GM18519 (cell line): ENCODE results near the gene TEX13D.
"Not testable (repeated sequence)": the region's sequence is repeated elsewhere in the genome, so short reads cannot be mapped to it uniquely, and the experiment has no call there.

Experiments used
- ATAC-seq: cut with Tn5 transposase; IDR thresholded peaks from one replicate; pipeline ENCODE4 v1.9.1; 2021; ENCODE audit warnings: mild to moderate bottlenecking, moderate library complexity; ENCODE audit not compliant: unreplicated experiment, low FRiP score

The TEX13D gene

DNA sequence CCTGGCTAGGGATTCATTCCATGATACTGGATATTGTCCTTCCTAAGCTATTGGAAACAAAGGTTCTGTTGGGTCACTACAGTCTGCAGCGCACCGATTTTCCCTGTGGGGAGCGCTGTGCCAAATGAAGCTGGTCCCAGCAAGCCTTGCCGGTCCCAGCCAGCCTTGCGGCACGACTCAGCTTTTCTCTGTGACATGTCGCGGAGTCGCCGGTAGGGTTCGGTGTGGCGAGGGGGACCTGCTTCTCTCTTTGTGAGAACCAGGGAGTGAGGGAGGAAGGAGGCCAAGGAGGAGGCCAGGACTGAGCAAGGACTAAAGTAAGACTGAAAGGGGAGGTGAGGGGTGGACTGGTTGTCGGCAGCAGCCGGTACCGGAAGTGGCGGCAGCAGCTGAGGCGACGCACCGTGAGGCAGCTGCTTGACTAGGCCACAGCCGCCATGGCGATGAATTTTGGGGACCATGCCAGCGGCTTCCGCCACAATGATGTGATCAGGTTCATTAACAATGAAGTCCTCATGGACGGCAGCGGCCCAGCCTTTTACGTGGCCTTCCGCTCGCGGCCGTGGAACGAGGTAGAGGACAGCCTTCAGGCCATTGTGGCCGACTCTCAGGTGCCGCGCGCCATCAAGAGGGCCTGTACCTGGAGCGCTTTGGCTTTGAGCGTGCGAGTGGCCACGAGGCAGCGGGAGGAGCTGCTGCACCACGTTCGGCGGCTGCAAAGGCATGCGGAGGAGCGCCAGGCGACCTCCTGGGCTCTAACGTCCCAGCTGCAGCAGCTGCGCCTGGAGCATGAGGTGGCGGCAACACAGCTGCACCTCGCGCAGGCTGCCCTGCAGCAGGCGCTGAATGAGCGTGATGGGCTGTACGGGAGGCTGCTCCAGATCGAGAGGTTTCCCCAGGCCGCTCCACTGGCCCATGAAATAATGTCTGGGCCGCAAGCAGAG, at the start of gene TEX13D:
TEX13D (plus strand) TSS at position 180 of the 944 bp plus-strand sequence; CDS start at position 438, 258 bp downstream.
- ATAC-seq, result no peak

DNA sequence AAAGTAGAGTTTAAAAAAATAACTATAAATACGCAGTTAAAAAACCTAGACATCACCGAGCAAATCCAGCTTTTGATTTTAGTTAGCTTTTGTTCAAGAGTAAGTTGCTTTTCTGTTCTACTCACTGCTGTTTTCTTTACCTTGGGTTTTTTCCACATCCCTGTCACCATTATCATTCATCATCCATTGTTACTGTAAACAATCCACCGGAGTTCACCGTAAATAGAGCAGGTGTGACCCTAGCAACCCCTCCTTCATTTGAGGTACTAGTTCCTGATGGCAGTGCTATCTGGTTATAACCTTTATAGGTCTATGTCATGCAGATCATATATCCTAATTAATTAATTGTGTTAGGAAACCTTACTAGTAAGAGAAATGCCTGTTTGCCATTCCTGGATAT, 43.0 kb upstream of the TEX13D start:
- no peak for ATAC-seq

DNA sequence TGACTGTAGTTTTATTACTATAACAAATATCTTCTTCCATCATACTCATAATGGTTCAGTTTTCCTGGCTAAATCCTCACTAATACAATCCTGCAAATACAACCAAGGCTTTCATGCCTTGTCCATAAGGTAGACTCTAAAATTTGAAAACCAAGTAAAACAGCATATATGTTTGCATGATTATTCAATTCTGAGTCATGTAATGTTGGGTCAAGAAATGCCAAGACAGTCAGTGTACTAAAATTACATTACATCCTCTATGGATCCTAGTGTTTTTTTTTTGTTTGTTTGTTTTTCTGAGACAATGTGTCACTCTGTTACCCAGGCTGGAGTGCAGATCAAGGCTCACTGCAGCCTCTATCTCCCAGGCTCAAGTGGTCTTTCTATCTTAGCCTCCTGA, 38.6 kb upstream of the TEX13D start:
- no peak for ATAC-seq

DNA sequence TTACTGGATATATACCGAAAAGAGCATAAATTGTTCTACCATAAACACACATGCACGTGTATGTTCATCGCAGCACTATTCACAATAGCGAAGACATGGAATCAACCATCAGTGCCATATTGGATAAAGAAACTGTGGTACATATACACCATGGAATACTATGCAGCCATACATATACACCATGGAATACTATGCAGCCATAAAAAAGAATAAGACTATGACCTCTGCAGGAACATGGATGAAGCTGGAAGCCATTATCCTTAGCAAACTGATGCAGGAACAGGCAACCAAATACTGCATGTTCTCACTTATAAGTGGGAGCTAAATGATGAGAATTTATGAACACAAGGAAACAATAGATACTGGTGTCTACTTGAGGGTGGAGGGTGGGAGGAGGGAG, 33.1 kb upstream of the TEX13D start:
- ATAC-seq, result not testable (repeated sequence)

DNA sequence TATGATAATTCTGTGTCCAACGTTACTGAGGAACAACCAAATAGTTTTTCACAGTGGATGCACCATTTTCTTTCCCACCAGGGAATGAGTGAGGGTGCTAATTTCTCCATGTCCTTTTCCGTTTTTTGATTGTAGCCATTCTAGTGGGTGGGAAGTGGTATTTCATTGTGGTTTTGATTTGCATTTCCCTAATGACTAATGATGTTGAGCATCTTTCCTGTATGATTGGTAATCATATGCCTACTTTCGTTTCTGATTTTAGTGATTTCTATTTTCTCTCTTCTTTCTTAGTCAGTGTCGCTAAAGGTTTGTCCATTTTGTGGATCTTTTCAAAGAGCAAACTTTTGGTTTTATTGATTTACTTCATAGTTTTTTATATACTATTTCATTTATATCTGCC, 32.1 kb upstream of the TEX13D start:
- no peak for ATAC-seq

DNA sequence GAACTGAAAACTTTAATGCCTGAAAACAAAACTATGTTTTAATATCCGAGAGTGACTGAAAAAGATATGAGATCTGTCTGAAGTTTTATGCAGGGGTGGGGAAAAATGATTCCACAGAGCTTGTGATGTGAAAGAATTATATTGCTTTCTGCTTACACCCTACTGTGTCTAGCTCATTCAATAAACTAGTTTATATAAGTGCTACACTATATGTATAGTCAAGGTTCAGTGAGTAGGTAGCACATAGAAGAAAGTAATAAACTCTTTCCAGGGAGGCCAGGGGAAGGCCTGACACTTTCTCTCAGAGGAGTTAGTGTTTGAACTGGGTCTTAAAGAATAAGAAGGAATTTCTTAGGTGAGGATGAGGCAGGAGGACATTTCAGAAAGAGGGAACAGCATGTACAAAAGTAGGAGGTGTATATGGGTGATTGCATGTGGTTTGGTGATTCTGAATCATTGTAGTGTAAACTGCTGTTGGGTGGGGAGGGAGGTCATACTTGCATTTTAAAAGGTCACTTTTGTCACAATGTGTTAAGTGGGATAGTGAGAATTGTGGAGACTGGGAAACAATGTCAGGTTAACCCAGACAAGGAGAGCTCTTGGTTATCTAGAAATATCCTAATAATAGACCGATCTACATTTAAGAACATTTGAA, 25.1 kb upstream of the TEX13D start:
- ATAC-seq, result no peak

DNA sequence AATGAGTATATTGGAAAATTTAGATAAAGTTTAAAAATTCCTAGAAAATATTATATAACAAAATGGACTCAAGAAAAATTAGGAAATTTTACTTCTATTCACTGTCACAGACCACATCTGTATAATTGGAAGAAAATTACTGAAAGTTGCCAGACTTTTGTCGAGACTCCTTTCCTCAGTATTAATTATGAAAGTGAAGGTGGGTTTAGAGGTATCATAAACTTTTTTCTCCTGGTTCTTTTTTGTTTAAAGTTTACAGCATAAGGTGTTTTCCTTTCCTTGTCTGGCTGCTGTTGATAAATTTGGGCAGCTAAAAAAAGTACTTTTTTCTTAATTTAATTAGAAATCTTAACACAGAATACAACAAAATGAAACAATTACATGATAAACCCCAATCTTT, 6.7 kb upstream of the TEX13D start:
- no peak for ATAC-seq

DNA sequence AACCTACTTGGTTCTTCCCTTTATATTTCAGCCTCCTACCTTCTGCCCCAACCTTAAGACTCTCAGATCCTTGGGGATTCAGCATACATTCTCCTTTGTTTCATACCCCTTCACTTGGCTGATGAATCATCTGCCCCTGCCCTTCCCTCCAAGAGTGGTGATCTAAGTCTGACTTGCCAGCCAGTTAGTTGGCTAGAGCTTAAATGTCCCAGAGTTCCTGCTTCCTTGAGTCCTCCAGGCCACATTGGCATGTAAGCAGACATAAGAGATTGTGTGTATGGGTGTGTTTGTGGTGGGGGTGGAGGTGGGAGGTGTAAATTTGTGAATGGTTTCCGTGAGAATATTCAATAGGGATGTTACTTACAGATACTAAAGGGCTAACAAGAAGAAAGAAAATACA, 3.7 kb upstream of the TEX13D start:
- ATAC-seq, result no peak

DNA sequence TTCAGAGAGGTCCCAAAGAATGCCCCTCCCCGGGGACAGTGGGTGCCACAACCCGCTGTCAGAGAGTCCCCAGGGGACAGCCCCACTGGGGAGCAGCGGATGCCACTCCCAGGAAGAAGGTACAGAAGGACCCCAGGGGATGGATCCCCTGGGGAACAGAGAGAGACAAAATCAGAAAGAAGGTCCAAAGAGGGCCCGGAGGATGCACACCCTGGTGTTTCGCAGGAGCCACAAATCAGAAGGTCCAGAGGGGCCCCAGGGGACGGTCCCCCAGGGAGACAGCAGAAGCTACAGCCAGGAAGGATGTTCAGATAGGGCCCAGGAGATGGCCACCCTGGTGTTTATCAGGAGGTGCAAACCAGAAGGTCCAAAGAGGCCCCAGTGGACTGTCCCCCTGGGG, 1.4 kb downstream of the TEX13D start:
- no peak for ATAC-seq

DNA sequence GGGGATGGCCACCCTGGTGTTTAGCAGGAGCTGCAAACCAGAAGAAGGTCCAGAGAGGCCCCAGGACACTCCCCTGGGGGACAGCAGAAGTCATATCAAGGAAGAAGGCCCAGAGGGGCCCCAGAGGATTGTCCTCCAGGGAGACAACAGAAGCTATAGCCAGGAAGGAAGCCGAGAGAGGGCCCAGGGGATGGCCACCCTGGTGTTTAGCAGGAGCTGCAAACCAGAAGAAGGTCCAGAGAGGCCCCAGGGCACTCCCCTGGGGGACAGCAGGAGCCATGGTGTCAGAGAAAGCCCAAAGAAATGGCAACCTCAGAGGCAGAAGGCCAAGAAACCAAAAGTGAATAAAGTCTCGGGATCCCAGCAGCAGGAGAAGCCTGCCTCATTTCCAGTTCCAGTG, 2.1 kb downstream of the TEX13D start:
- not testable (repeated sequence) for ATAC-seq

DNA sequence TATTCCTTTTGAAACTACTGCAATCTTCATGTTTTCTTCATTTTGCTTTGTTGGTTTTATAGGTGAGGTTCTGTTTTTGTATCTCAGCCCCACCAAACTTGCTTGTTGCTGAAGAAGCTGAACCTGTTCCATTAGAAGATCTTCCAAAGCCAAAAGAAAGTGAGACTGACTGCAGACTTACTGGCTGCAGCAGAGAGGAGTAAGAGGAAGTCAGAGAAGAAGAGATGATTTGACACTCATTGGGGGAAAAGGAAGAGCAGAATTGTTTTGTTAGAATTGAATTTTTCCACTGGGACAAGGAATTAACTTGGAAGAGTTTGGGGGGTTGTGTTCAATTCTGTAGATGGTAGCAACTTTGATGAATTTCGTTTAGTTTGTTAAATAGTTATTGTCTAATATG, 3.1 kb downstream of the TEX13D start:
- no peak for ATAC-seq

DNA sequence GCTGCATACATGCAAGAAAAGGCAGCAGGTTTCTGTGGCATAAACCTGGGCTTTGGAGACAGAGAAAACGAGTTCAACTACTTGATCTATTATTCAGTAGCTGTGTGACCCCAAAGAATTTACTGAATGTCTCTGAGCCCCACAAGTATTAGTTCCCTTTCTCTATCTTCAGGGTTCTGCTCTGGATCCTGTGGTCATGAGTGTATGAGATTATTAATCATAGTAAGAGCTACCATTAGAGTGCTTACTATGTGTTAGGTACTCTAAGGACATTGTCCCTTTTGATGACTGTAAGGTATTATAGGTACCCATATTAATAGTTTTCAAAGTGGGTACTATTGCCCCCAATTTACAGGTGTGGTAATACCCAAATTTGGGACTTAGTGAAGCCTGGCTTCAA, 5.5 kb downstream of the TEX13D start:
- no peak for ATAC-seq

DNA sequence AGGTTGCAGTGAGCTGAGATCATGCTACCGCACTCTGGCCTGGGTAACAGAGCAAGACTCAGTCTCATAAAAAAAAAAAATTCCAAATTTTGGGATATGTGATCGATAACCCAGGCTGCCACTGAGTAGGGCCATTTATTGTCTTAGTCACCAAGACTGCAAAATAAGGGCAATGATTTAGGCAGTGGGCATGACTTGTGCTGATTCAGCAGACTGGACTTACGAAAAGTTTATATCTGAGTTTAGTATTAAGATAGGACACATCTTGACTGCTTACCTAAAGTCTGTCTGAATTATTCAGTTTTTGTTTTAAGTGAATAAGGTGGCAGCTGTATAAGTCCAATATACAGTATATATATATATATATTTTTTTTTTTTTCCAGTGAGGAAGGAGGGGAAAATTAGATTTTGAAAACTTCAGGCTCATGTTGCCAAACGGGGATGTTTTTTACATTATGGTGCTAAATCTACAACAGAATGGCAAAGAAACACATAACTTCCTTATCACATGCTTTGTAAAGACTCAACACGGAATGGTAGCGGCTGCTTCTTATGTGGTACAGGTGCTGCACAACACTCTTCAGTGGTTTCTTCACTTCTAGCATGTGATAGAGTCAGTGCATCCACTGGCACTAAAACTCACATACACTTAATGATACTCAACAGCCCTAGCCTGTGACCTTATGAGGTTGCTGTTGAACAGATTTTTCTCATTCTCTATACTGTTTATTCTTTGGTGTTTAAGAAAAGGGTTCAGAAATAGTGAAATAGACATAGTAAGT, 6.5 kb downstream of the TEX13D start:
- no peak for ATAC-seq

DNA sequence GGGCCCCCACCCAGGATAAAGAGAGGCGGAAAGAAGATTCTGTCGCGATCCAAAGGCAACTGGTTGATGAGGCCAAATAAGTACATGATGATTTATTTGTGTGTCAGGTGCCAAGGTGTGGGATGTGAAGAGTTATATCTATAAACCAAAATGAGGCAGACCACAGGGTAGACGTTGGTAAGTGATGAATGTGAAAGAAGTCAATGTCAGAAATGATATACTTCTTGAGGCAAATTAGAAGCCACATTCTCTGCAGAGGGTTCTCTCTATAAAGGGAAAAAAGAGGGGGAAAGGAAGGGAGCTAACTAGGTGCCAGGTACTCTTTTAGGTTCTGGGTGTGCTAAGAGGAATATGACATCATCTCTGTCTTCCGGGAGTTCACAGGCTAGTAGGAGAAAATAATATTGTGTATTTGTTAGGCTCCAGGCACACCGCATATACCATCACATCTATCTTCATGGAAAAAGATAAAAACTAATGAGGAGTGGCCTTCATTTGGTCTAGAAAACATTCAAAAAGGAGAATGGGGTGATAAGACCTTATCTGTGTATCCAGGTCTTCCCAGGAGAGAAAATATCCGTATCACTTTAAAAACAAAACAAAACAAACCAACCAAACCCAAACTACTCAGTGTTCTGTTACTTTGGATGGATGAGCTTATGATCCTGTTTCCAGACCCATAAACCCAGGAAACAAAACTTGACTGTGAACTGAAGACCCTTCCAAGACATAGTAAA, 9.1 kb downstream of the TEX13D start:
- no peak for ATAC-seq

DNA sequence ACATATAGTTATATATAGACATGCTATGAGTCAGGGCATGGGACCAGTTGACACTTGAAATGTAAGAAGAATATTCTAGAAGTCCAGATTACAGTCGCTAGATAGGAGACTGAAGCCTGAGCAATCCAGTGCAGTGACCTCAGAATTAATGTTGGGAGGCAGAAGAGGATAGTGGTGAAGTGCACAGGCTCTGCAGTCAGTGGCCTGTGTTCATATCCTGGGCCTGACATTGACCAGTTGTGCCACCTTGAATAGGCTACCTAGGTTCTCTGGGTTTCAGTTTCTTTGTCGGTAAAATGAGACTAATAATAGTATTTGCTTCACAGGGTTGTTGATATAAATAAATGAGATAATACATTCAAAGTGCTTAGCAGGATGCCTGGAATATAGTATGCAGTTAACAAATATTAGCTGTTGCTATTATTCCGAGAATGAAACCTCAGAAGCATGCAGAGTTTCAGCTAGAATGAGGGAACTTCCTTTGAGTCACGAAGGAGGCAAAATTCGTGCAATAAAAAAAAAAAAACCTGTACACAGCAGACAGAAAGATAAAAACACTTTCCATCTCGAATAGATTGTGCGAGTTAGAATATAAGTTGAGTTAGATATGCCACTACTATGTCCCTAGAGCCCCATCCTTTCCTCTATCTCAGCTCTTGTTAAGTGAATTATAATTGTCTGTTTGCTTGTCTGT, 9.9 kb downstream of the TEX13D start:
- ATAC-seq, result no peak

DNA sequence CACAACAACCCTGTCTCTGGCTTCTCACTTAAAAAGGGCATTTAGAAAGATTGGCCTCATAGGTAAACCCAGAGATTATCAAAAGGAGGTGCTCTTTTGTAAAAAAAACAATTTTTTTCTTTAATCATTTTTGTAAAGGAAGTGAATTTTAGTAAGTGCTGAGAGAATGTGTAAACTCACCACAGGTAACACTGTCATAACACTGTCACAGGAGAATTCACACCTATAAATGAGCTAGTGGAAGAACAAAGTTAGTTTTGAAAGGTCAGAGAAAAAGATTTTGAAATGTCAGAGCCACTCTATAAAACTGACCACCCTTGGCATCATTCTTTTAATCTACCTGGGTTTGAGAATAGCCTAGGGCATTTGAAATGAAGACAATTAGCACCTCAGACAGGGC, 10.6 kb downstream of the TEX13D start:
- no peak for ATAC-seq

DNA sequence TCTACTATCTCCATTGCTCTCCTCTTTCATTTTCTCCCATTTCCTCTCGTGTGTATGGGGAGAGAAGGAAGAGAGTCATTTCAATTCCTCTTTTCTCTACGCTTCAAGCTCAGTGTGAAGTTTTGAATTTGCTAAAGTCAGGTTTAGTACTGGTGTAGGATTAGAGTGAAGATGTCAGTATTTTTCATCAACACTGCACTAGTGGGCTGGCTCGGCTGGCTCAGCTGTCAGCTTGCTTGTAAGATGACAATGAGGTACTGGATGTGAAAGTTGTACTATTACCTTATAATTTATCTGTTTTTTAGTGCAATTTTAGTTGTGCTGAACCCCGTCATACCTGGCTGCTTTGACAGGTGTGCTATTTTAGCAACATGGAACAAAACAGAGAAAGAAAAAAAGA, 11.8 kb downstream of the TEX13D start:
- no peak for ATAC-seq

DNA sequence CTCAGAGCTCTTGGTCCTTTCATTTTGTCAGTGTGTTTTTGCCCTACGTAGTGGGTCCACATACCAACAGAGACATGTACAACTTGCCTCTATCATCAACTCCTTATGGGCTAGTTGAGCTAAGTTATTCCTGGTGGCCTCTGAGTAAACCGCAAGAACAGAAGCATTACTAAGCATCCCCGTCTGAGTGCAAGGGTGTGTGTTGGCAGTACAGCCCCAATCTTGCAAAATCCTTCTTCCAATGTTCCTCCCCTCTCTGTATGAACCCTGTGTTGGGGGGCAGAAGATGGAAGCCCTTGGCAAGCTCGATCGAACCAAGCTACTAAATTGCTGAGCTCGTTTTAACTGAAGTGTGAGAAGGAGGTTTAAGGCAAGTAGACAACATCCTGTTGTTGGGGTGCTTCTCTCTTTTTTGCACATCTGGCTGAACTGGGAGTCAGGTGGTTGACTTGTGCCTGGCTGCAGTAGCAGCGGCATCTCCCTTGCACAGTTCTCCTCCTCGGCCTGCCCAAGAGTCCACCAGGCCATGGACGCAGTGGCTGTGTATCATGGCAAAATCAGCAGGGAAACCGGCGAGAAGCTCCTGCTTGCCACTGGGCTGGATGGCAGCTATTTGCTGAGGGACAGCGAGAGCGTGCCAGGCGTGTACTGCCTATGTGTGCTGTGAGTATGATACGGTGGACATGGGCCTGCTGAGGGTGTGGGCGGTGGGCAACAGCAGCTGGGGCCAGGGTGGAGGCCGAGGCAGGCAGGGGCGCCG, 13.8 kb downstream of the TEX13D start, which contains the start of gene SH2D1A:
SH2D1A (plus strand) TSS at position 447 of the 760 bp plus-strand sequence; CDS start at position 527, 80 bp downstream.
- no peak for ATAC-seq

DNA sequence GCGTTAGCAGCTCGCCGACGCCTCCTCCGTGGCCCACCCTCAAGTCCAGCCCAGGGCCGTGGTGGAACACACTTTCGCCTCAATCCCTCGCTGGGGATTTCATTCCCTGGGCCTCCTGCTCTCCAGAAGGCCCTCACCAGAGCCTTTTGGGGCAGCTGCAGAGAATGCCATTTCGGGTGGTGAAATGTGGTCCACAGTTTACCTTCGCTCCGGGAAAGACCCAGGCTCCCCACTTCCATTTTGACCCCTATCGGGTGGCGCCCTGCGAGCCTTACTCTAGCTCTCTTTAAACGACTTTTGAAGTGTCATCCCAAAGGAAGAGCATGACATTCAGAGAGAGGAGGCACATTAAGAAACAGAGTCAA, 14.4 kb downstream of the TEX13D start:
- no peak for ATAC-seq
